HG03108 (cell line): ENCODE data around the gene CEBPE.

Experiments used
- ATAC-seq: cut with Tn5 transposase; IDR thresholded peaks from one replicate; pipeline ENCODE4 v1.9.1; 2021; ENCODE audit warnings: moderate library complexity; ENCODE audit not compliant: unreplicated experiment

The CEBPE gene

GRCh38 chr14:23085458-23085857 is 33.6 kb downstream of the CEBPE start:
- ATAC-seq: no peak

GRCh38 chr14:23080474-23080873 is 38.6 kb downstream of the CEBPE start:
- ATAC-seq: no peak

- no peak for ATAC-seq
Observed at GRCh38 chr14:23079716-23080115, 39.3 kb downstream of the CEBPE start.

- no peak for ATAC-seq
Observed at GRCh38 chr14:23078692-23079116, 40.4 kb downstream of the CEBPE start.

GRCh38 chr14:23077962-23078361 is 41.1 kb downstream of the CEBPE start:
- no peak for ATAC-seq

GRCh38 chr14:23076785-23077408 is 42.2 kb downstream of the CEBPE start:
- no peak for ATAC-seq

- ATAC-seq: no peak
Observed at GRCh38 chr14:23074906-23075305, 44.1 kb downstream of the CEBPE start.

GRCh38 chr14:23071921-23072539 is 47.0 kb downstream of the CEBPE start:
- no peak for ATAC-seq

- ATAC-seq: peak; percentile 85
Observed at GRCh38 chr14:23071244-23071920, 47.7 kb downstream of the CEBPE start.

GRCh38 chr14:23070262-23071129 is 48.6 kb downstream of the CEBPE start:
- no peak for ATAC-seq

GRCh38 chr14:23069413-23069806 is 49.6 kb downstream of the CEBPE start:
- ATAC-seq: no peak

GRCh38 chr14:23068789-23069412 is 50.2 kb downstream of the CEBPE start:
- peak; percentile 60 for ATAC-seq

GRCh38 chr14:23067847-23068788 is 50.9 kb downstream of the CEBPE start:
- no peak for ATAC-seq
